ENCODE measurements around the gene HGF. TPM values are rescaled to one million over a fixed set of nuclear protein-coding genes. Genes with fewer than 3 reads are reported as not detected.

The HGF gene
- total RNA-seq, 1 experiment from 2014 or later = 0.15 TPM

DNA sequence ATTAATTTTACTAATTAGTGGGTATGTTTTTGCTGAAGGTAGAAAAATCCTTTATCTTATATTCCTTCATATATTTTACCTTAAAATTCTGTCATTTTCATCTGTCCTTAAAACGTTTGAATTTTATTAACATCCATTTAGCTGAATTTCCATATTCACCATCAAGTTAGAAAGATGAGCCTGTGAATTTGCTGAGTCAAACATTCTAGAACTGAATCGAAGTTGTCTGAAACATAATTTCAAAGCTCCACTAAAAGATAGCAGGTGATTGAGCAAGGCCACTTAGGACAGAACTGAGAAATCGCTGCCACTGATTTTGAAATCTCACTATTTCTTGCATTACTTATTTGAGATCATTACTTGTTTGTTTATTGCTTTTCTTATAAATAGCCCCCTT, 17.5 kb downstream of the HGF start:
- H3F3A ChIP-seq (ENCODE audit: low read length, unreplicated experiment) = no peaks in the 10 kb centered on the region
- no peak overlapping the region for H3K9ac ChIP-seq (ENCODE audit: low read length)
- no peak for DNase-seq
- ATAC-seq = no peak
- intact Hi-C loops (cut with micrococcal nuclease) = no loop called here
- TF ChIP-seq EZH2phosphoT487 (IDR thresholded peaks at IDR 0.05; ENCODE audit: borderline replicate concordance, low read length) = no peak
- no peak for TF ChIP-seq EZH2 (IDR thresholded peaks at IDR 0.05; ENCODE audit: low read length, unreplicated experiment)
- no peak for TF ChIP-seq CTCF (conservative IDR thresholded peaks at IDR 0.05; ENCODE audit: low read depth, low read length)
- CTCF ChIA-PET = no interaction called here
- no peak overlapping the region for H3K4me3 ChIP-seq (ENCODE audit: low read length)
- BruUV-seq (replicated peaks) = no TSS peak
- POLR2A ChIA-PET (ENCODE audit: unreplicated experiment) = no interaction called here
- no peaks in the 10 kb centered on the region for H4K20me1 ChIP-seq (ENCODE audit: low read length)
- no peaks in the 10 kb centered on the region for H3K36me3 ChIP-seq (ENCODE audit: low read depth, low read length)
- no peaks in the 10 kb centered on the region for H3K27me3 ChIP-seq (ENCODE audit: low read length)
- no peaks in the 10 kb centered on the region for H3K4me1 ChIP-seq (ENCODE audit: insufficient read depth, low read length)
- H3K27ac ChIP-seq (ENCODE audit: low read length) = no peak overlapping the region
- H3K9me2 ChIP-seq (replicated peaks; ENCODE audit: low read length) = no peaks in the 10 kb centered on the region
- H3K79me2 ChIP-seq (ENCODE audit: low read length) = no peaks in the 10 kb centered on the region
- no peak overlapping the region for H2AFZ ChIP-seq (ENCODE audit: low read length)
- H3K9me3 ChIP-seq (ENCODE audit: low read length) = no peaks in the 10 kb centered on the region
- no peak overlapping the region for H3K4me2 ChIP-seq (ENCODE audit: low read length)

GRCh38 chr7:81751619-81752317, 18.1 kb downstream of the HGF start:
- CTCF ChIA-PET = no interaction called here
- no peaks in the 10 kb centered on the region for H3K79me2 ChIP-seq (ENCODE audit: low read length)
- H3K27ac ChIP-seq (ENCODE audit: low read length) = no peak overlapping the region
- no peak overlapping the region for H3K4me2 ChIP-seq (ENCODE audit: low read length)
- BruUV-seq (replicated peaks) = no TSS peak
- H3K36me3 ChIP-seq (ENCODE audit: low read depth, low read length) = no peaks in the 10 kb centered on the region
- no peak for DNase-seq
- no peak overlapping the region for H2AFZ ChIP-seq (ENCODE audit: low read length)
- intact Hi-C loops (cut with micrococcal nuclease) = no loop called here
- ATAC-seq = no peak
- no peaks in the 10 kb centered on the region for H3K27me3 ChIP-seq (ENCODE audit: low read length)
- H3K9ac ChIP-seq (ENCODE audit: low read length) = no peak overlapping the region
- TF ChIP-seq CTCF (conservative IDR thresholded peaks at IDR 0.05; ENCODE audit: low read depth, low read length) (no peak), EZH2phosphoT487 (IDR thresholded peaks at IDR 0.05; ENCODE audit: borderline replicate concordance, low read length) (no peak), EZH2 (IDR thresholded peaks at IDR 0.05; ENCODE audit: low read length, unreplicated experiment) (no peak)
- no peaks in the 10 kb centered on the region for H3F3A ChIP-seq (ENCODE audit: low read length, unreplicated experiment)
- H3K4me3 ChIP-seq (ENCODE audit: low read length) = no peak overlapping the region
- H3K4me1 ChIP-seq (ENCODE audit: insufficient read depth, low read length) = no peaks in the 10 kb centered on the region
- H3K9me2 ChIP-seq (replicated peaks; ENCODE audit: low read length) = no peaks in the 10 kb centered on the region
- POLR2A ChIA-PET (ENCODE audit: unreplicated experiment) = no interaction called here
- no peaks in the 10 kb centered on the region for H3K9me3 ChIP-seq (ENCODE audit: low read length)
- H4K20me1 ChIP-seq (ENCODE audit: low read length) = no peaks in the 10 kb centered on the region

GRCh38 chr7:81745637-81746036, 24.2 kb downstream of the HGF start:
- Histone ChIP-seq H3K4me2 (ENCODE audit: low read length) (no peak overlapping the region), H3K4me1 (ENCODE audit: insufficient read depth, low read length) (no peaks in the 10 kb centered on the region), H3K79me2 (ENCODE audit: low read length) (no peaks in the 10 kb centered on the region), H4K20me1 (ENCODE audit: low read length) (no peaks in the 10 kb centered on the region), H3K27me3 (ENCODE audit: low read length) (no peaks in the 10 kb centered on the region), H3K9me2 (replicated peaks; ENCODE audit: low read length) (no peaks in the 10 kb centered on the region), H3K4me3 (ENCODE audit: low read length) (no peak overlapping the region), H2AFZ (ENCODE audit: low read length) (no peak overlapping the region), H3K9me3 (ENCODE audit: low read length) (no peaks in the 10 kb centered on the region), H3F3A (ENCODE audit: low read length, unreplicated experiment) (no peaks in the 10 kb centered on the region), H3K9ac (ENCODE audit: low read length) (no peak overlapping the region), H3K27ac (ENCODE audit: low read length) (no peak overlapping the region), H3K36me3 (ENCODE audit: low read depth, low read length) (no peaks in the 10 kb centered on the region)
- TF ChIP-seq CTCF (conservative IDR thresholded peaks at IDR 0.05; ENCODE audit: low read depth, low read length) (no peak), EZH2 (IDR thresholded peaks at IDR 0.05; ENCODE audit: low read length, unreplicated experiment) (no peak), EZH2phosphoT487 (IDR thresholded peaks at IDR 0.05; ENCODE audit: borderline replicate concordance, low read length) (no peak)
- intact Hi-C loops (cut with micrococcal nuclease) = no loop called here
- ChIA-PET CTCF (no interaction called here), POLR2A (ENCODE audit: unreplicated experiment) (no interaction called here)
- DNase-seq (no peak), ATAC-seq (no peak)
- no TSS peak for BruUV-seq (replicated peaks)
